Measurements from ENCODE around the gene MRPS31.

- TF ChIP-seq CTCF (IDR thresholded peaks at IDR 0.05), result peak in 2 of 4 experiments; percentile 14 to 41
- no peak for TF ChIP-seq POLR2A (IDR thresholded peaks at IDR 0.05)
Measured at GRCh38 chr13:40813667-40814454, 42.9 kb upstream of the MRPS31 start.

Measured in gastroesophageal sphincter (tissue), 3 donors.